HG02852 (cell line): Measurements from ENCODE around the gene MAML3.

ENCODE experiments used
- ATAC-seq: cut with Tn5 transposase; IDR thresholded peaks from one replicate; pipeline ENCODE4 v1.9.1; 2021; ENCODE audit warnings: mild to moderate bottlenecking, moderate library complexity; ENCODE audit not compliant: unreplicated experiment

The MAML3 gene

DNA sequence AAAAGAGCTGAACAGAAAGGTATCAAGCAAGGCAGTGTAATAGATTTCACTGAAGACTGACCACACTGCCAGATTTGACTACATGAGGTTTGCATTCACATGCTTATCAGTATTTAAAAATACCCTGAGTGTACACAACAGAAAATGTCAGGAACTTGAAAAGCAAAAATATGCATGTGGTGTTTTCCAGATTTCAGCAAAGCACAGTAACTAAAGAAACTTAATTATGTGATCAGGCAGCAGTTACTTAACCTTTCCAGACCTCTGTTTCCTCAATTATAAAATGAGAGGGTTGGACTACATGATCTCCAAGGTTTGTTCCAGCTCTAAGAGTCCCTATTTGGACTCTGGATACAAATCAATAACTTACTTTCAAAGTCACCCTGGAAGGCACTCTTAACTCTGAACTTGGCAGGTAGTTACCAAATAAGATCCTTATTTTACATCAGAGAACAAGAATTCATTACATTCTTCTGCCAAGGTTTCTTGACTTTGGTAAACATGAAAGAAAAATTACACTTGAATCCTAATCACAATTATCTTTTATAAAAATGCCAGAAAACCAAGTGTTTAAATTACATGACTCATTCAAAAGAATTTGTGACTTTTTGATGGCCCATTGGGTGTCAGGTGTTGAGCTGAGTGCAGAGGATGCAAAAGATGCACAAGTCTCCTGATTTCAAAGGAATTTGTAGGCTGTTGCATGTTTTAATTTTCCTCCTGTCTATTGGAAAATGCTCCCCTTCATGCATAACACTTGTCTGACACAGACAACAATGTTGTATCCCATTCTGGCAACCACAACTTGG is 246.8 kb downstream of the MAML3 start:
- ATAC-seq = peak; percentile 70

DNA sequence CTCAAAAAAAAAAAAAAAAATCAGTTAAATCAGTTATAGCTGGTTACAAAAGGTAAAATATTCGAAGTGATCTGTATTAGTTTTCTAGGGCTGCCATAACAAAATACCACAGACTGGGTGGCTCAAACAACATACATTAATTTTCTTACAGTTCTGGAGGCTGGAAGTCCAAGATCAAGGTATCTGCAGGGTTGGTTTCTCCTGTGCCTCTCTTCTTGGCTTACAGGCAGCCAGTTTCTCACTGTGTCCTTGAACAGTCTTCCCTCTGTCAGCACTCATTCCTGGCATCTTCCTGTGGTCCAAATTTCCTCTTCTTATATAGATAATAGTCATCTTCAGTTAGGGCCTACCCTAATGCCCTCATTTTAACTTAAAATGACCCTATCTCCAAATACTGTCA is 248.5 kb downstream of the MAML3 start:
- no peak for ATAC-seq

DNA sequence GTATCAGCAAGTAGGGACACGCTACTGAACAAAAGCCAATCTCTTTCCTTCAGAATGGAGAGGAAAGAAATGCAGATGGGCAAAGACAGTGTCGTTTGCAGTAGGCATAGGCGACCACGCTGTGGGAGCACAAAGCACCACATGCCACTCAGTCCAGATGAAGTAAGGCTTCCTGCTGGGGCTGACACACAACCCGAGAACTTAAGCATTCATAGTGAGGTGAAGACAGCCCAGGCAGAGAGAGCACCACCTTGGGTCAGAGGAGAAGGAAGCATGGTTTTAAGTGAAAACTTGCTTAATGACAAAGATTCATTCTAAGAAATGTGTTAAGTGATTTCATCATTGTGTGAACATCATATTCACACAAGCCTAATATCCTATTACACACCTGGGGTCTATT is 249.6 kb downstream of the MAML3 start:
- no peak for ATAC-seq

DNA sequence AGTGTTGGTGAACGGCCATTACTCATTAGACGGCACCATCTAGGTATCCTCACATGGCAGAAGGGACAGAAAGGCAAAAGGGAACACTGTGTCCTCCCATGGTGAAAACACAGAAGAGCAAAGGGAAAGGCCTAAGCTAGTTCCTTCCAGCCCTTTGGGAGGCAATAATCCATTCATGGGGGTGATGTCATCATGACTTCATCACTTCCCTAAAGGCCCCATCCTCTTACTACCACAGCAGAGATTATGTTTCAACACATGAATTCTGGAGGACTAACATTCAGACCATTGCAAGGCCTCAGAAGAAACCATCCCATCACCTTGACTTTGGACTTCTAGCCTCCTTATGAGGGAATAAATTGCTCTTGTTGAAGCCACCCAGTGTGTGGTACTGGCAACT is 250.1 kb downstream of the MAML3 start:
- ATAC-seq = no peak

DNA sequence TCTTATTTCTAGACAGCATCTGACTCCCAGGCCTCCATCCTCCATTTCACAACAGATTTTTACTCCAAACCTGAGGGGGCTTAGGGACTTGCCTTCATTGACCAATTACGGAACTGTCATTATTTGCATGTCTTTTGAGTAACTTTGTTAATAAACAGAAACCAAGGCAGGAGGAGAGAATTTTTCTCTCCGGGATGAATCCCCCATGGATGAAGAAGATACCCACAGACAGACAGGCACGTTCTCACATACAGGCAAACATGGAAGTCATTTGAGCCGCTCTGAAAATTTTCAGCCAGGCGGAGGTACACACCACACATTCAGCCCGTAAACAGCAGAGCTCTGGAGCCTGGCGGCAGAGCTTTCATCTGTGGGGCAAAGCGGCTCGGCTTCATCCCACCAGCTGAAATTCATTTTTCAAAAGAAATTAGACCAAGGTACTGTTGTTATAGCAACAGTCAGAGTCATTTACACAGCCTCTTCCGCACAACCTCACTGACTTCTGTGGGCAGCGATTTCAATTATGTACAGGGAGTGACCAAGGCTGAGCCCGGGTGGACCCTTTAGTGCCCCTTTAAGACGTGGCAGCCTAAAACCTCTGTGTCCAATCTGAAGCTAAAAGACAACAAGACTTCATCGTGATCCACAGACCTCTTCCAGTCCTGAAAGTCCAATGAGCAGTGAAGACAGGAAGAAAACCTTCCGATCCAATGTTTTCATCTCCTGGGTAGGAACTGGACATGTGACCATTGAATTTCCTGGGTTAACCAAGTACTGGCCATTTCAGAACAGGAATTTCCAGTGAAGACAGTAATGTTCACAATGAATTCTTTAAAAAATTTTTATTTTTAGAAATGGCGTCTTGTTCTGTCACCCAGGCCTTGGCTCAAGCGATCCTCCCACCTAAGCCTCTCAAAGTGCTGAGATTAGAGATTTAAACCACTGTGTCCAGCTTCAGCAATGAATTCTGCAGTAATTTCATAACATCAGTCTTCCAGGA is 251.4 kb downstream of the MAML3 start:
- ATAC-seq = no peak

DNA sequence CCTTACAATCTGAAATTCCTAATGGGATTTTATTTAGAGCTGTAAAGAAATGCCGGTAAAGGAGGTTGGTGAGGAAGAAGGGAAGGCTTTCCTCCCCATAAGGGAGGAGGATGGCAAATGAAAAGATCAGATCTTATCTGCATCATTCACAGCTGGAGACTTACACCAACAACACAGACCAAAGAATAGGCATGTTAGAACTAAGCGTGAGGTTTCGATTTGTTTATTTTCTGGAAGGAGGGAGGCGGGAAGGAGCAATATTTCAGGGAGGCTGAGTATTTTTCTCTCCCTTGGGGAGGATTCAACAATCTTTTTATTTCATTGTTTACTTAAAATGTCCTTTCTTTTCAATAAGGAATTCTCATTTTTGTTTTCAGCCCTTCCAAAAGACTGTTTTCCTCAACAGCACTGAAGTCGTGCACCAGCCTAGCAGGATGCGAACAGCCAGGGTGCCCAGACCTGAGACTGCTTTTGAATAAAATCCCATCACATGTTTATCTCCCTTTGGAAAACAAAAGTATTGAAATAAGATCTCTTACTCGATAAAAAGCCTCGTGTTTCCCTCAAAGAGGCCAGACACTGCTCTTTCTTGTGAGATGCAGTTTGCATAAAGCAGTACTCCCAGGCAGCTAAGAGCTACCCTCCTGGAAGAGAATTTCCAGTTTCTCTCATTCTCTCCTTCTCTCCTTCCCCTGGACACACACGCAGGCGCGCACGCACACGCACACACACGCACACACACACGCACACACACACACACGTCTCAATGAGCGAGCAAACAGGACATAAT is 252.3 kb downstream of the MAML3 start:
- no peak for ATAC-seq

DNA sequence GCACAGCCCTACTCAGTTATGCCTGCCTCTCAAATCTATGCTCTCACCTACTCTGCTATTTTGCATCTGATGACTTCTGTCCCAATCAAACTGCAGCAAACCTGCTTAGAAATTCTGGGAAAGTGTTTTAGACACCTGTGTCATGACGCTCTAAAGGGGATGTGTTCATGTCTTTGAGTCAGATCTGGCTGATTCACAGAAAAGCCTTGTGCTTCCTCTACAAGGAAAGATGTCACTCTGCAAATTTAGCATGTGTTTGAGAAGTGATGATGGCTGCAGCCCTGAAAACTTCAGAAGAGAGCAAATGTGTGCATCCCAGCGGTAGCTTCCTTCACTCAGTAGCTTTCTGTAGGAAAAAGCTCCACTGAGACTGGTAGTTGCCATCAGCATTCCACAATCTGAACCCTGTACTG is 253.0 kb downstream of the MAML3 start:
- no peak for ATAC-seq

DNA sequence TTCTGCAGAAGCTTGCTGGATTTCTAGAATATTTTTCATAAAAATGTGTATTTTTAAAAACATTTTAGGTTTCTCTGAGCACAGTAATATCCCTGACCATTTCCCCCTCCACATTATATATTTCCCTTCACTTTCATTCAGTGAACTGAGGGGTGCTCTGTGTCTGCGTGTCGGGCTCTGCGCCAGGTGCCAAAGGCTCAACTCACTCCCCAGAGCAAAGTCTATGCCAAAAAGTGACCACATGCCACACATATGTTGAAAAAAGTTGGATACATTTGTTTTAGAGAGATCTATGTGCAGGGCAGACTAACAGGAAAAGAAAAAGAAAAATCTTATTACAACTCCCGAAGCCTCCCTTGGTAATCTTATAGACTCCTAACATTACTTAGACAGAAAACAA is 254.6 kb downstream of the MAML3 start:
- ATAC-seq = no peak

DNA sequence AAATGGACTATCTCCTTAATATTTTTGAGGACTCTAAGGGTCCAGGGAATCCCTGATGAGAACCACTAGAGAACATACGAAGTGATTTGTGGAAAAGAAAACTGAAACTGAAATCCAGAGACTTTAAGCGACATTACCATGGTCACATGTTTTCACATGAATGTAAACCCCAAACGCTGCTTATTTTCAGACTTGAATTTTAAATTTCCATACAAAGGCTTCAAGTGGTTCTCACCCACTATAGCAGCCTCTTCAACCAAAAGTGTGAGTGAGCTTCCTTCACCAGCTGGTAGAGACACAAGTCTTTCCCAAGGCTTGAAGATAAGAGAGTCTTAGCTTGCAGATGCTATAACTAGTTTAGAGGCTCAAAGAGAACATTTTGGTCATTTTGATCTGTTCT is 255.7 kb downstream of the MAML3 start:
- peak; percentile 60 for ATAC-seq

DNA sequence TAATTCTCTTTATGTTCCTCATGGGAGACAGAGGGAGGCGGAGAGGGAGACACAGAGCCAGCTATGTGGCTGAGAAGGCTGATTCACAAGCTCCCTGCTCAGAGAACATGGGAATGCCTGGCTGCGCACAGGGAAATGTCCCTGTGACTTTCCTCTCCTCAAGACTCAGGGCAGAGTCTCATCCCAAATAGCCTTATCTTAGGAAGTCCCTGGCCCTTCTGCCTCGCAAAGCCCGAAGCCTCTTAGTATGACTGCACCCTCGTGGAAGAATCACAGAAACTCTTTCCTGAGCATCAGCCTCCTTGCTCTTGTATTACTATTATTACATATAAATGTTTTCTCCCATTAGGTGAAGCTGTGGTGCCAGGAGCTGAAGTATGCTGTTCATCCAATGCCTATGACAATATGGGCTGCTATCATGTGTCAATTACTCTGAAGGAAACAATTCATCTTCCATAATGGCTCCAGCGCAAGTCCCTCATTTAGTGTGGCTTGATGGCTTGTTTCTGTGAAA is 257.8 kb downstream of the MAML3 start:
- no peak for ATAC-seq

DNA sequence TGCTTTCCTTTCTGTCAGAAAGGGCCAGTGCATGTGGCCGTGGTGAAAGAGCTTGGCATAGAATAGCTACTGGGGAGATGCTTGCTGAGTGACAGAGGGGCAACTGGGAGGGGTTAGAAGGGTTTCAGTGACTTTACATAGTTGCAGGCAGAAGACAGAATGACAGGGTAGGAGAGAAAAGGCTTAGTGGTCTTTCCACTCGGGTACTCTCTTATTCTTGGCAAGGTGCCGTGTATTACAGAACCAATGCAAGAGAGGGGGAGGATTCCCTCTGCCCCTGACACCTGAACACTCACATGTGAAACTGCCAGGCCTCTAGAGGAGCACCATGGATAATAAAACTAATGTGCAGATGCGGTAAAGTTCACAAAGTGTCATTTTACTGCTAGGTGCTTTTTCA is 260.2 kb downstream of the MAML3 start:
- no peak for ATAC-seq

DNA sequence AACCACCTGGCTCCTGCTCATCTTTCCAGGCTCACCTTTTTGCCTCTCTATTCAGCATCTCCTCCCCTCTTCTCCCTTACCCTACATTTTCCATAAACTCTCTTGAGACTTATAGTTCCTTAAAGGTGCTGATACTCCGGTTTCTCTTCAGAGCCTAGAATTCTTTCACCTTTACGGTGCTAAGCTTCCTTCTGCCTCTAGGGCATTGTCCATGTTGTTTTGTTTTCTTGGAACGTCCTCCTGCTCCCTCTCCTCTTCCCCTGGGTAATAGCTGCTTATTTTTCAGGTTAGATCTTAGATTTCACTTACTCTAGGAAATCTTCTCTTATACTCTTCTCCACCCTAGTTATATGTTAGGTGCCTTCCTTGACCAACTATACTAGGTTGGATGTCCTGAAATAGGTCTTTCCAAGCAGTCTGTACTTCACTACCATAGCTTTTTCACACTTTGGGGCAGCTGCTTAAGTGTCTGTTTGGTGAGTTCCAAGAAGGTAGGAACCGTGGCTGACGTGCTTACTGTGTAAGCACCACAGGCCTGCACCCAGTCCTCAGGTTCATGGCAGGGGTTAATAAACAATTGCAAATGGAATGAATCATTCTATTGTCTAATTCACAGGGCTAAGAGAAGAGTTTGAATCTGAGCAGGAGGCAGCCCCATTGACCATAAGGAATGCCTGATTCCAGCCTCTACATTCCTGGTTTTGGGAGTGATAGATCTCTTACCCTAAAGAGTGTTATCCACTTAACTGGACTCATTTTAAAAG is 260.8 kb downstream of the MAML3 start:
- ATAC-seq = no peak

DNA sequence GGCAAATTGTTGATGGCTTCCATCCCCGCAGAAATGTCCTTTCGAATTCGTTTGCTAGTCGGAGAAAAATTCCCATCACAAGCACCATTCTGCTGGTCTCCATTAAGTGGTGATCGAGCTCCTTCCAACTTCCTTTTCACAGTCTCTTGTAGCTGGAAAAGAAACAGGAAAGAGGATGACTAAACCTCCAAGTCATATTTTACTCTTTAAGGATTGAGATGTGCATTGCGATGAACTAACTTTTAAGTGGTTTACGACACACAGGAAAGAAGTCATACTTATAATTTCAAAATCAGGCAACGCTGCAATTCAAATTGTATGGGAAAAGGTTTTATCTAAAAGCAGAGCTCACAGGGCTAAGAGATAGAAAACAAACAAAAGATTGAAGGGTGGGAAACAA is 263.2 kb downstream of the MAML3 start:
- ATAC-seq = no peak

DNA sequence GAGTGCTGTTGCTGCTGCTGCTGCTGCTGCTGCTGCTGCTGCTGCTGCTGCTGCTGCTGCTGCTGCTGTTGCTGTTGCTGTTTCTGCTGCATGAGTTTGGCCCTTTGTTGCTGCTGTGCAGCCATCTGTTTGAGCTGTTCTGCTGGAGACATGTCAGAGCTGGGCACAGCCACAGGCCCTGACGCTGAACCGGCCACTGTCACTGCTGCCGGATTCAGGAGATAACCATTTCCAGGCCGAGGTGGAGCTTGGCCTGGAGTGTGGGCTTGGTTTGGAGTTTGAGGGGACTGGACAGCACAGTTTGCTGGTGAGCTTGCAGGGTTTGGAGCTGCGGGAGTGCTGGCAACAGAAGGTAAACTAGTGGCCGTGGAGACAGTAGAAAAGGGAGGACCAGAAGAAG is 264.1 kb downstream of the MAML3 start:
- ATAC-seq = no peak

DNA sequence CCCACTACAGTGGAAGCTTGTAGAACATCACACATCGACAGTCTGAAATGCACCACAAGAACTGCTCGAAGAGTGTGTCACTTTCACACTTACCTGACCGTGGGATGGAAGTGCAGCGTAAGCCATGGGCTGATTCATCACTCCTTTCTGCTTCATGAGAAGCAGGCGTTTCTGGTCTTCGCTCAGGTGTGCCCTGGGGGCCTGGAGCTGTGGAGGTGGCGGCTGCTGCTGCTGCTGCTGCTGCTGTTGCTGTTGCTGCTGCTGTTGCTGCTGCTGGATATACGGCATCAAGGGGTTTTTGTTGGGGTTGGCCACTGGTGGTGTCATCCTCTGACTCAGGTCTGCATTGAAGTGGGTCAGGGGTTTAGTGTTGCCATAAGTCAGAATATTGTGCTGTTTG is 264.7 kb downstream of the MAML3 start:
- ATAC-seq = no peak

DNA sequence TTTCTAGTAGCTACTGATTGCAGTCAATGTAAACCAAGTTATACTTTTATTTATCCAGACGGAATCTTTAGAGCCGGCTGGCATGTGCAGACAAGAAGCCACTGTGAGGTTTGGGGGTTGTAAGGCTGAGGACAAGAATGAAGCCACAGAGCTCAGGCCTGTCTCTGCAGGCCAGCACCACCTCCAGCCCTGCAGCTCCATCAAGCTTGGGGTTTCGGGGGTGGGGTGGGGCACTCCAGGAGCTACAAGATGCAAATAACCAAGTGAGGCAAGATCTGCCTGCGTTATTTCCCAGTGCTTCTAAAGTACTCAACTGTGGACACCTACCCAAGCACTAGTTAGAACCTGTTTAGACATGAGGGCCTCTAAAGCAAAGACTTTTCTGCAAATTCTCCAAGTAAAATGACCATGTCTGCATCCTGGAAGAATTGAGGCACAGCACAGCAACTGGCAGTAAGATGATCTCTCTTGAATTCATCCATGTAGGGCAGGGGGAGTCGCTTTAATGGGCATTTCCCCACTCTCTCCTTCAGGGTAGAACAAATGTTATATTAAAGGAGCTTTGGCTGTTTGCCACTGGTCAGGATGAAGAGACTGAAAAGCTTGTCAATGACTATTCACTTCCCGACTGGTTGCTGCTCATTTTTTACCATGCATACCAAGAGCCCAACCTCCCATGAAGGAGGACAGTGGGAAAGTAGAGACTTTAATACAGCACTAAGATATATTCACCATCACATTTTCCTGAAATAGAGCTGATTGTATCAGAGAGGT is 265.8 kb downstream of the MAML3 start:
- peak; percentile 79 for ATAC-seq

DNA sequence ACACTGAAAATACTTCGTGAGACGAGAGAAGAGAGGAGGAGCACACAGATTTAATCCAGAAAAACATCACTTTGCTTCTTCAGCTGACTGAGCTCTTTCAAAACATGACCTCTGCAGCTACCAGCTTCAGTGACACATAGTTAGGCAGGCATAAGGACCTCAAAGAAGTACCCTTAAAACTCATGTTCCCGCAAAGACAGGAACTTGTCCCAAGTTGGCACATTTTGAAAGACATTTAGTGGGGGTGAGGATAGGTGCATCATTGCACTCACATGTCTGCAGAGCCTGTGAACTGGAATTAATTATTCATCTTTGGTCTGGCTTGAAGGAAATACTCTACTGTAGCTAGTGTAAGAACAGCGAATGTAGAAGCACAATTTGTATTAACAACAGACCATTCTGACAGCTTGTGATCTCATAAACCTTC is 266.6 kb downstream of the MAML3 start:
- ATAC-seq = no peak

DNA sequence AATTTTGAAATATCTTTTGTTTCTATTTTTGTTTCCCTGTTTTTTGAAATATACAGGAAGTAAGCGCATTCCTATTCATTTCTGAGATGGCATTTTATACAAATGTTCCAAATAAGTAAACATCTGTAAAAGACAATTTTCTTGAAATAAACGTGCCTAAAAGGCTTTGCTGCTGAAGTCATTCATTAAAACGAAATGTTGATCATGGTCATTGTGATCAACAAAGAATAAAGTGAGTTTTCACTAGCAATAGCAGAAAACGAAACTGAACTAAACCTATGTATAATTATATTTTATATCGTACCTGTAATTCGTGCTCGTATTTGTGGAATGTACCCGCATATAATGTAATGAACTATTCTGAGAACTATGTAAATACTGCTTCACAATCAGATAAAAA is 267.2 kb downstream of the MAML3 start:
- no peak for ATAC-seq

DNA sequence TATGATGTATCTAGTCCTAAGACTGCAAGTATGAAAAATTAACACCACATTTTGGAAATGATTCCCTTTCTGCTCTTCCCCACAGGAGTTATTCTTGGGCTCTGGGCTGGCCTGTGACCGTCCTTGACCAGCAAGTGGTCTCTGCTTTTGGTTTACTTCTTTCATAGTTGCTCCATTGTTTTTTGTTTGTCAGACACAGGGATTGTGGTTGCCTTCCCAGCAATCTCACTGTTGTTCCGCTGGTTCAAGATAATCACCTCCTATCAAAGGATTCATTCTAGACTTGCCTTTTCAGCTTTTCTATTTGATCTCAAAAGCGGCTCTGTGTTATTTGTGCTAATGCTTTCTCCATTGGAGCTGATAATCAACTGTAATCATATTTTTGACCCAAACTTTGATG is 269.5 kb downstream of the MAML3 start:
- ATAC-seq = no peak
